SK-N-SH (cell line): Measurements from ENCODE around the gene AVPI1. TPM values are rescaled to one million over a fixed set of nuclear protein-coding genes. Genes with fewer than 3 reads are reported as not detected.
A peak's percentile ranks its signal among the peaks of the same experiment; 100 is the strongest.

Source experiments
- CTCF ChIA-PET: fragments of 300-600, 350-600 bp; formaldehyde crosslinking; extraction: SDS; loops from one replicate; lab custom pipeline; 2021; lab: Yijun Ruan, JAX
- POLR2A ChIA-PET: fragments of 350-600 bp; sonication (Branson Sonifier 250); formaldehyde crosslinking; extraction: SDS; loops from one replicate; lab custom pipeline; 2020; ENCODE audit warnings: antibody characterized with exemption, inconsistent platforms; lab: Yijun Ruan, JAX
- DNase-seq: peaks from one replicate; pipeline ENCODE4 v3.0.0; 2012
- H2AFZ ChIP-seq: fragments of 200-600 bp; sonication (generic); 2 replicates; pipeline ENCODE4 v1.8.1; 2016; ENCODE audit warnings: antibody characterized with exemption, mild to moderate bottlenecking, low read depth
- H3F3A ChIP-seq: fragments of 200-600 bp; sonication (generic); replicated peaks from 2 replicates; pipeline ENCODE3; 2016; ENCODE audit warnings: antibody characterized with exemption, mild to moderate bottlenecking; ENCODE audit not compliant: insufficient read depth
- H3K27ac ChIP-seq, 2 experiments: fragments of 200-500 bp in 1 of 2; fragments of 200-600 bp in 1 of 2; sonication (Bioruptor generic) in 1 of 2; sonication (generic), shearing (Covaris generic) in 1 of 2; 2 replicates each; pipeline versions ENCODE4 v1.5.1 to v1.6.1; 2014 to 2016; ENCODE audit warnings: low read depth in 2 of 2, inconsistent platforms in 1 of 2, low read length in 1 of 2, mild to moderate bottlenecking in 1 of 2, mixed read lengths in 1 of 2
- H3K27me3 ChIP-seq: fragments of 200-600 bp; sonication (generic), shearing (Covaris generic); 2 replicates; pipeline ENCODE4 v1.6.1; 2016; ENCODE audit warnings: mixed run types; ENCODE audit not compliant: insufficient read depth
- H3K36me3 ChIP-seq, 2 experiments: fragments of 200-500 bp in 1 of 2; fragments of 200-600 bp in 1 of 2; sonication (Bioruptor generic) in 1 of 2; sonication (generic) in 1 of 2; replicated peaks in 1 of 2; 2 replicates each; pipeline versions ENCODE3 to v1.5.1; 2014 to 2016; ENCODE audit warnings: low read length in 1 of 2, mild to moderate bottlenecking in 1 of 2; ENCODE audit not compliant: insufficient read depth in 2 of 2, control insufficient read depth in 1 of 2
- H3K4me1 ChIP-seq, 2 experiments: fragments of 200-500 bp in 1 of 2; fragments of 200-600 bp in 1 of 2; sonication (Bioruptor generic) in 1 of 2; sonication (generic), shearing (Covaris generic) in 1 of 2; 2 replicates each; pipeline versions ENCODE4 v1.5.1 to v1.6.1; 2014 to 2016; ENCODE audit warnings: low read depth in 1 of 2, low read length in 1 of 2, mixed run types in 1 of 2; ENCODE audit not compliant: insufficient read depth in 2 of 2, control insufficient read depth in 1 of 2
- H3K4me2 ChIP-seq: fragments of 200-600 bp; sonication (generic), shearing (Covaris generic); 2 replicates; pipeline ENCODE4 v1.6.1; 2017; ENCODE audit warnings: mixed run types
- H3K4me3 ChIP-seq, 2 experiments: fragments of 200-500 bp in 1 of 2; fragments of 200-600 bp in 1 of 2; sonication (Bioruptor generic) in 1 of 2; sonication (generic), shearing (Covaris generic) in 1 of 2; 2 replicates each; pipeline versions ENCODE4 v1.5.1 to v1.8.1; 2014 to 2016; ENCODE audit warnings: low read depth in 2 of 2, inconsistent platforms in 1 of 2, low read length in 1 of 2, mild to moderate bottlenecking in 1 of 2, mixed read lengths in 1 of 2, moderate library complexity in 1 of 2
- H3K79me2 ChIP-seq: fragments of 200-600 bp; sonication (generic); 2 replicates; pipeline ENCODE4 v1.8.1; 2017; ENCODE audit warnings: mild to moderate bottlenecking; ENCODE audit not compliant: insufficient read depth
- H3K9ac ChIP-seq: fragments of 200-600 bp; sonication (generic); 2 replicates; pipeline ENCODE4 v1.6.1; 2017; ENCODE audit warnings: mixed run types
- H3K9me2 ChIP-seq: fragments of 200-600 bp; sonication (generic); 2 replicates; pipeline ENCODE4 v1.6.1; 2017; ENCODE audit warnings: mixed run types
- H3K9me3 ChIP-seq: fragments of 200-600 bp; sonication (generic); 2 replicates; pipeline ENCODE4 v1.6.1; 2017; ENCODE audit warnings: mixed run types, mild to moderate bottlenecking, moderate library complexity
- H4K20me1 ChIP-seq: fragments of 200-600 bp; sonication (generic); 2 replicates; pipeline ENCODE4 v1.6.1; 2017; ENCODE audit warnings: mild to moderate bottlenecking, mixed run types; ENCODE audit not compliant: insufficient read depth
- FOXM1 ChIP-seq: IDR thresholded peaks from 2 replicates; pipeline ENCODE4 v1.4.0; 2012; ENCODE audit warnings: low read depth, mild to moderate bottlenecking
- GABPA ChIP-seq: IDR thresholded peaks from 2 replicates; pipeline ENCODE4 v1.4.0; 2012; ENCODE audit warnings: low read depth, mild to moderate bottlenecking
- IRF3 ChIP-seq: fragments of 150-350 bp; IDR thresholded peaks from 2 replicates; pipeline ENCODE4 v1.6.1; 2016; ENCODE audit warnings: mild to moderate bottlenecking, low read depth, low read length
- JUND ChIP-seq: IDR thresholded peaks from 2 replicates; pipeline ENCODE4 v1.4.0; 2012
- MEF2A ChIP-seq: IDR thresholded peaks from 2 replicates; pipeline ENCODE4 v1.4.0; 2012; ENCODE audit warnings: low read depth, borderline replicate concordance
- MXI1 ChIP-seq: IDR thresholded peaks from 2 replicates; pipeline ENCODE4 v1.6.1; 2012; ENCODE audit warnings: mild to moderate bottlenecking, low read depth, low read length, improper control_type of control experiment
- NFIC ChIP-seq: IDR thresholded peaks from 2 replicates; pipeline ENCODE4 v1.4.0; 2012; ENCODE audit warnings: borderline replicate concordance
- NRF1 ChIP-seq: IDR thresholded peaks from 2 replicates; pipeline ENCODE4 v1.6.1; 2012; ENCODE audit warnings: low read depth, mild to moderate bottlenecking, low read length
- PBX3 ChIP-seq: IDR thresholded peaks from 2 replicates; pipeline ENCODE4; 2012
- POLR2AphosphoS5 ChIP-seq: IDR thresholded peaks from 2 replicates; pipeline ENCODE4 v1.6.1; 2012; ENCODE audit warnings: low read depth, low read length
- RAD21 ChIP-seq: IDR thresholded peaks from 2 replicates; pipeline ENCODE4 v1.6.1; 2012; ENCODE audit warnings: mild to moderate bottlenecking, low read length
- RCOR1 ChIP-seq: fragments of 150-350 bp; IDR thresholded peaks from 2 replicates; pipeline ENCODE4 v1.6.1; 2017; ENCODE audit warnings: antibody characterized with exemption, low read length
- RFX5 ChIP-seq: IDR thresholded peaks from 2 replicates; pipeline ENCODE4 v1.6.1; 2012; ENCODE audit warnings: mild to moderate bottlenecking, improper control_type of control experiment, low read length
- SIN3A ChIP-seq: IDR thresholded peaks from 2 replicates; pipeline ENCODE4 v1.6.1; 2012; ENCODE audit warnings: low read depth, mild to moderate bottlenecking, low read length, moderate library complexity, borderline replicate concordance
- SMC3 ChIP-seq: IDR thresholded peaks from 2 replicates; pipeline ENCODE4 v1.6.1; 2012; ENCODE audit warnings: low read depth, low read length, improper control_type of control experiment
- TAF1 ChIP-seq: IDR thresholded peaks from 2 replicates; pipeline ENCODE4 v1.6.1; 2012; ENCODE audit warnings: low read depth, mild to moderate bottlenecking, low read length, moderate library complexity, borderline replicate concordance
- TCF12 ChIP-seq: IDR thresholded peaks from 2 replicates; pipeline ENCODE4 v1.4.0; 2012
- TEAD4 ChIP-seq: IDR thresholded peaks from 2 replicates; pipeline ENCODE4 v1.4.0; 2012; ENCODE audit warnings: mild to moderate bottlenecking, borderline replicate concordance; ENCODE audit not compliant: insufficient read depth
- YY1 ChIP-seq: IDR thresholded peaks from 2 replicates; pipeline ENCODE4 v1.4.0; 2012; ENCODE audit warnings: low read depth, mild to moderate bottlenecking
- WGBS: methylation state at CpG from one replicate; pipeline ENCODE4 v1.1.6; 2017; ENCODE audit warnings: low lambda C conversion rate; 5-methylcytosine and 5-hydroxymethylcytosine counted together
- polyA plus RNA-seq, 3 experiments: library from polyadenylated mRNA; depleted of rRNA; stranded (reverse); fragments of >200 nt; gene quantifications; 2 replicates each; pipeline ENCODE4 v1.2.3, GENCODE V29; 2012
- TF ChIP-seq, protein P1 (sequence below): IDR thresholded peaks from 2 replicates; pipeline ENCODE4 v1.6.1; 2012; ENCODE audit warnings: mild to moderate bottlenecking, low read depth, low read length, moderate library complexity
- TF ChIP-seq, protein P2 (sequence below): fragments of 150-350 bp; IDR thresholded peaks from 2 replicates; pipeline ENCODE4 v1.6.1; 2017; ENCODE audit warnings: antibody characterized with exemption, low read length, low read depth, borderline replicate concordance
- TF ChIP-seq, protein P3 (sequence below): IDR thresholded peaks from 2 replicates; pipeline ENCODE4 v1.4.0; 2012; ENCODE audit warnings: low read depth
- TF ChIP-seq, protein P4 (sequence below): IDR thresholded peaks from 2 replicates; pipeline ENCODE4 v1.4.0; 2012; ENCODE audit warnings: low read depth, borderline replicate concordance

Gene AVPI1
- polyA plus RNA-seq, 1 of the 3 experiments (the other 2 are of a cell fraction), result 6.3 TPM

DNA sequence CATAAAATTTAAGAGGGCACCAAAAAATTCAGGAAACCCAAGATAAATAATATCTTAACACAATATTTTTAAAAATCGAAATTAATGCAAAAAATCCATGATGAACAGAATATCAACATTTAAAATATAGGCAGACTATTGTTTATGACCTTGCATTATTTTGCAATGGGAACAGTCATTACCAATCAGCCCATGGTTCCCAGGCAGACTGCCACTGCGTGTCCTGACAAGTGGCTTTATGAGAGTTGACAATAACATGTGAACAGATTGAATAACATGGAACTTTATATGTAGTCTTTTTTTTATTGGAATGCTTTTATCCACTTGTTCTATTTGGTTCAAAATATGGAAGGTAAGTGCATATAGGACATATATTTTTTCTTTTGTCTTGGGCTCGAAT is 3.1 kb upstream of the AVPI1 start (continued):
- TF ChIP-seq, protein P1, sequence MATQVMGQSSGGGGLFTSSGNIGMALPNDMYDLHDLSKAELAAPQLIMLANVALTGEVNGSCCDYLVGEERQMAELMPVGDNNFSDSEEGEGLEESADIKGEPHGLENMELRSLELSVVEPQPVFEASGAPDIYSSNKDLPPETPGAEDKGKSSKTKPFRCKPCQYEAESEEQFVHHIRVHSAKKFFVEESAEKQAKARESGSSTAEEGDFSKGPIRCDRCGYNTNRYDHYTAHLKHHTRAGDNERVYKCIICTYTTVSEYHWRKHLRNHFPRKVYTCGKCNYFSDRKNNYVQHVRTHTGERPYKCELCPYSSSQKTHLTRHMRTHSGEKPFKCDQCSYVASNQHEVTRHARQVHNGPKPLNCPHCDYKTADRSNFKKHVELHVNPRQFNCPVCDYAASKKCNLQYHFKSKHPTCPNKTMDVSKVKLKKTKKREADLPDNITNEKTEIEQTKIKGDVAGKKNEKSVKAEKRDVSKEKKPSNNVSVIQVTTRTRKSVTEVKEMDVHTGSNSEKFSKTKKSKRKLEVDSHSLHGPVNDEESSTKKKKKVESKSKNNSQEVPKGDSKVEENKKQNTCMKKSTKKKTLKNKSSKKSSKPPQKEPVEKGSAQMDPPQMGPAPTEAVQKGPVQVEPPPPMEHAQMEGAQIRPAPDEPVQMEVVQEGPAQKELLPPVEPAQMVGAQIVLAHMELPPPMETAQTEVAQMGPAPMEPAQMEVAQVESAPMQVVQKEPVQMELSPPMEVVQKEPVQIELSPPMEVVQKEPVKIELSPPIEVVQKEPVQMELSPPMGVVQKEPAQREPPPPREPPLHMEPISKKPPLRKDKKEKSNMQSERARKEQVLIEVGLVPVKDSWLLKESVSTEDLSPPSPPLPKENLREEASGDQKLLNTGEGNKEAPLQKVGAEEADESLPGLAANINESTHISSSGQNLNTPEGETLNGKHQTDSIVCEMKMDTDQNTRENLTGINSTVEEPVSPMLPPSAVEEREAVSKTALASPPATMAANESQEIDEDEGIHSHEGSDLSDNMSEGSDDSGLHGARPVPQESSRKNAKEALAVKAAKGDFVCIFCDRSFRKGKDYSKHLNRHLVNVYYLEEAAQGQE, result no peak
- TF ChIP-seq, protein P2, sequence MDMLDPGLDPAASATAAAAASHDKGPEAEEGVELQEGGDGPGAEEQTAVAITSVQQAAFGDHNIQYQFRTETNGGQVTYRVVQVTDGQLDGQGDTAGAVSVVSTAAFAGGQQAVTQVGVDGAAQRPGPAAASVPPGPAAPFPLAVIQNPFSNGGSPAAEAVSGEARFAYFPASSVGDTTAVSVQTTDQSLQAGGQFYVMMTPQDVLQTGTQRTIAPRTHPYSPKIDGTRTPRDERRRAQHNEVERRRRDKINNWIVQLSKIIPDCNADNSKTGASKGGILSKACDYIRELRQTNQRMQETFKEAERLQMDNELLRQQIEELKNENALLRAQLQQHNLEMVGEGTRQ, result no peak
- no peak for TF ChIP-seq PBX3
- no peak for TF ChIP-seq TEAD4
- no peak for TF ChIP-seq MXI1
- TF ChIP-seq GABPA, result no peak
- TF ChIP-seq, all 33 proteins: peak for 0

DNA sequence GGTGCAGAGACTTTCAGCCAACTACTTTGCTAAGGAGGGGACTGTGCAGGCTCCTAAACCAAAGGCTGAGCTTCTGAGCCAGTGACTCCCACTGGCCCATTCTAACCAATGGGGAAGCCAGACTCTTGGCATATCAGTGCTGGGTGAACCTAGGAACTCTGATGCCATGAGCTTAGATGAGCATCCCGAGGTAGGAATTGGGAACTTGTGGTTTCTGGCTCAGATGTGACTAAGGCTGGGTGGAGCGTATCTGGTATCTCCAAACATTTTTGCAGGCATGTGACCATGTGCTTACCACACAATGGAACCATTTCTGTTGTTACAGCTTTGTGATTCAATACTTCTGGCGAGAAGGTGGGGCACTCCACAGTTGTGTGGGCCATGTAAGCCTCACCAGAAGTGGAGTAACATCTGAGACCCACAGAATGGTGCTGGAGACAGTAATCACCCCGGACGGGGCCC is 2.5 kb upstream of the AVPI1 start:
- Histone ChIP-seq H2AFZ (peak overlapping the region; percentile 32; the same call in 1 of the 2 replicates), H3K4me3 (no peak overlapping the region), H3K4me1 (peaks cover 16 to 27% of the 10 kb centered on the region in 2 experiments; a peak in 3 of 4 replicates), H3K9me3 (no peaks in the 10 kb centered on the region), H3K9ac (no peak overlapping the region), H4K20me1 (no peaks in the 10 kb centered on the region), H3F3A (peaks cover 21% of the 10 kb centered on the region), H3K36me3 (no peaks in the 10 kb centered on the region), H3K79me2 (peaks cover 13% of the 10 kb centered on the region; the same call in 1 of the 2 replicates), H3K9me2 (no peaks in the 10 kb centered on the region), H3K27ac (peak overlapping the region in 1 of 2 experiments; percentile 61; a peak in 2 of 4 replicates), H3K27me3 (no peaks in the 10 kb centered on the region), H3K4me2 (no peak overlapping the region)
- DNase-seq, result no peak
- WGBS, result 83% methylated on average over 5 of the region's 5 CpGs
- POLR2A ChIA-PET, result no interaction called here
- CTCF ChIA-PET, result interaction anchor here (1.3 to 8.1 kb wide), 5 partner anchors 10 to 42 kb away, joined by 4 to 60 read pairs (median 42); no protein-coding TSS in a partner anchor
- no peak for TF ChIP-seq MXI1
- no peak for TF ChIP-seq IRF3
- 0 out of 2 replicates have a peak, but pooled peaks have one; percentile 13 for TF ChIP-seq JUND
- TF ChIP-seq YY1, result no peak
- TF ChIP-seq SIN3A, result no peak
- TF ChIP-seq NRF1, result no peak
- TF ChIP-seq, protein P3, sequence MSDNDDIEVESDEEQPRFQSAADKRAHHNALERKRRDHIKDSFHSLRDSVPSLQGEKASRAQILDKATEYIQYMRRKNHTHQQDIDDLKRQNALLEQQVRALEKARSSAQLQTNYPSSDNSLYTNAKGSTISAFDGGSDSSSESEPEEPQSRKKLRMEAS, result peak; percentile 93
- TF ChIP-seq, protein P4, sequence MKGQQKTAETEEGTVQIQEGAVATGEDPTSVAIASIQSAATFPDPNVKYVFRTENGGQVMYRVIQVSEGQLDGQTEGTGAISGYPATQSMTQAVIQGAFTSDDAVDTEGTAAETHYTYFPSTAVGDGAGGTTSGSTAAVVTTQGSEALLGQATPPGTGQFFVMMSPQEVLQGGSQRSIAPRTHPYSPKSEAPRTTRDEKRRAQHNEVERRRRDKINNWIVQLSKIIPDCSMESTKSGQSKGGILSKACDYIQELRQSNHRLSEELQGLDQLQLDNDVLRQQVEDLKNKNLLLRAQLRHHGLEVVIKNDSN, result peak; percentile 66; the same call in 1 of the 2 replicates
- no peak for TF ChIP-seq TEAD4
- TF ChIP-seq PBX3, result no peak
- TF ChIP-seq TAF1, result no peak
- no peak for TF ChIP-seq POLR2AphosphoS5
- no peak for TF ChIP-seq MEF2A
- no peak for TF ChIP-seq RCOR1
- TF ChIP-seq RFX5, result no peak
- no peak for TF ChIP-seq FOXM1
- TF ChIP-seq RAD21, result no peak
- TF ChIP-seq NFIC, result no peak
- TF ChIP-seq TCF12, result 0 out of 2 replicates have a peak, but pooled peaks have one; percentile 23
- no peak for TF ChIP-seq SMC3
